Measurements from ENCODE around the gene IFNL1.
"Not testable (repeated sequence)": the region's sequence is repeated elsewhere in the genome, so short reads cannot be mapped to it uniquely, and the experiment has no call there.

The IFNL1 gene

GRCh38 chr19:39296055-39296645 is at the start of gene IFNL1:
Gene IFNL1 (plus strand): TSS chr19:39296407. CDS start chr19:39296422, 15 bp downstream.
- DNase-seq = no peak

GRCh38 chr19:39246951-39247669 is 49.1 kb upstream of the IFNL1 start:
- DNase-seq = no peak

GRCh38 chr19:39247701-39248664 is 48.2 kb upstream of the IFNL1 start:
- DNase-seq = no peak

- DNase-seq = no peak
These were observed 47.4 kb upstream of the IFNL1 start, which contains the start of gene IFNL4 for GRCh38 chr19:39248806-39249205. Gene IFNL4 (minus strand): TSS chr19:39248856.

GRCh38 chr19:39251081-39251480 is 45.1 kb upstream of the IFNL1 start:
- no peak for DNase-seq

- no peak for DNase-seq
These were observed 44.4 kb upstream of the IFNL1 start for GRCh38 chr19:39251846-39252245.

- no peak for DNase-seq
These were observed 43.7 kb upstream of the IFNL1 start for GRCh38 chr19:39252458-39252857.

- DNase-seq = no peak
These were observed 42.6 kb upstream of the IFNL1 start for GRCh38 chr19:39253374-39254149.

- DNase-seq = no peak
These were observed 41.5 kb upstream of the IFNL1 start for GRCh38 chr19:39254531-39255345.

GRCh38 chr19:39257227-39257626 is 39.0 kb upstream of the IFNL1 start:
- no peak for DNase-seq

- DNase-seq = no peak
These were observed 34.5 kb upstream of the IFNL1 start for GRCh38 chr19:39261704-39262103.

GRCh38 chr19:39262496-39262895 is 33.7 kb upstream of the IFNL1 start:
- DNase-seq = no peak

- no peak for DNase-seq
These were observed 32.3 kb upstream of the IFNL1 start for GRCh38 chr19:39263912-39264305.

GRCh38 chr19:39264306-39265290 is 31.6 kb upstream of the IFNL1 start:
- no peak for DNase-seq

- DNase-seq = peak; percentile 0
These were observed 30.8 kb upstream of the IFNL1 start for GRCh38 chr19:39265321-39265916.

GRCh38 chr19:39268085-39268484 is 28.1 kb upstream of the IFNL1 start, which contains the start of gene IFNL2:
Gene IFNL2 (plus strand): TSS chr19:39268396. CDS start chr19:39268569, 173 bp downstream.
- not testable (repeated sequence) for DNase-seq

- DNase-seq = not testable (repeated sequence)
These were observed 27.5 kb upstream of the IFNL1 start for GRCh38 chr19:39268531-39269223.

- not testable (repeated sequence) for DNase-seq
These were observed 26.8 kb upstream of the IFNL1 start for GRCh38 chr19:39269369-39269768.
